GM23248 (cell line): ENCODE results near the gene COL9A3. TPM values are rescaled to one million over a fixed set of nuclear protein-coding genes. Genes with fewer than 3 reads are reported as not detected.

ENCODE experiments used
- DNase-seq: peaks from one replicate; pipeline ENCODE4 v3.0.0-alpha.2; 2015
- H2AFZ ChIP-seq: fragments of 200-600 bp; sonication (generic); 2 replicates; pipeline ENCODE4 v1.6.1; 2016; ENCODE audit warnings: antibody characterized with exemption
- H3F3A ChIP-seq: fragments of 200-600 bp; sonication (generic); 2 replicates; pipeline ENCODE4 v1.6.1; 2016; ENCODE audit warnings: mild to moderate bottlenecking, antibody characterized with exemption, mixed run types; ENCODE audit not compliant: insufficient read depth
- H3K27ac ChIP-seq: fragments of 200-600 bp; sonication (generic); 2 replicates; pipeline ENCODE4 v1.5.1; 2016; ENCODE audit warnings: mild to moderate bottlenecking
- H3K27me3 ChIP-seq: fragments of 200-600 bp; sonication (generic); replicated peaks from 2 replicates; pipeline ENCODE4 v1.6.1; 2016; ENCODE audit warnings: mild to moderate bottlenecking; ENCODE audit not compliant: insufficient read depth
- H3K36me3 ChIP-seq: fragments of 200-600 bp; sonication (generic); 2 replicates; pipeline ENCODE4 v1.6.1; 2016; ENCODE audit warnings: low read depth, mild to moderate bottlenecking
- H3K4me1 ChIP-seq: fragments of 200-600 bp; sonication (generic); 2 replicates; pipeline ENCODE4 v1.6.1; 2016; ENCODE audit warnings: mild to moderate bottlenecking; ENCODE audit not compliant: insufficient read depth
- H3K4me2 ChIP-seq: fragments of 200-600 bp; sonication (generic); one replicate; pipeline ENCODE4 v1.6.1; 2016; ENCODE audit warnings: mild to moderate bottlenecking; ENCODE audit not compliant: unreplicated experiment
- H3K4me3 ChIP-seq: fragments of 200-600 bp; sonication (generic); 2 replicates; pipeline ENCODE4 v1.5.1; 2016; ENCODE audit warnings: mild to moderate bottlenecking
- H3K79me2 ChIP-seq: fragments of 200-600 bp; sonication (generic); 2 replicates; pipeline ENCODE4 v1.6.1; 2016; ENCODE audit warnings: mild to moderate bottlenecking; ENCODE audit not compliant: insufficient read depth
- H3K9ac ChIP-seq: fragments of 200-600 bp; sonication (generic); 2 replicates; pipeline ENCODE4 v1.6.1; 2016; ENCODE audit warnings: mild to moderate bottlenecking
- H3K9me2 ChIP-seq: fragments of 200-600 bp; sonication (generic); 2 replicates; pipeline ENCODE4 v1.6.1; 2016; ENCODE audit warnings: mixed run types, mild to moderate bottlenecking, moderate library complexity; ENCODE audit not compliant: insufficient read depth
- H3K9me3 ChIP-seq: fragments of 200-600 bp; sonication (generic); one replicate; pipeline ENCODE4 v1.6.1; 2017; ENCODE audit warnings: low read depth
- H4K20me1 ChIP-seq: fragments of 200-600 bp; sonication (generic); 2 replicates; pipeline ENCODE4 v1.6.0; 2016; ENCODE audit not compliant: insufficient read depth
- EZH2 ChIP-seq: fragments of 200-600 bp; sonication (generic); IDR thresholded peaks from 2 replicates; pipeline ENCODE4 v1.6.1; 2018; ENCODE audit warnings: antibody characterized with exemption, mild to moderate bottlenecking; ENCODE audit not compliant: insufficient read depth, poor library complexity, severe bottlenecking
- EZH2phosphoT487 ChIP-seq: fragments of 200-600 bp; sonication (generic); IDR thresholded peaks from 2 replicates; pipeline ENCODE4 v1.6.1; 2018; ENCODE audit warnings: antibody characterized with exemption, moderate library complexity, mild to moderate bottlenecking, low read depth; ENCODE audit not compliant: insufficient read depth
- WGBS, 2 experiments: methylation state at CpG; one replicate each; pipeline ENCODE4 v1.1.6; 2015 to 2017; ENCODE audit warnings: low lambda C conversion rate in 2 of 2, low coverage in 1 of 2; ENCODE audit errors: missing lambda C conversion rate in 2 of 2; 5-methylcytosine and 5-hydroxymethylcytosine counted together
- in situ Hi-C: fragments of 300-500 bp; cut with MboI; formaldehyde crosslinking; loops from 2 replicates; pipeline ENCODE4 v1.15.0; 2020
- polyA plus RNA-seq: library from polyadenylated mRNA; unstranded; fragments of >200 nt; fragmentation: Nextera tagmentation; extraction: Ambion mirVana; gene quantifications from 2 replicates; pipeline ENCODE4 v1.2.1, GENCODE V29; 2016
- total RNA-seq: library from RNA; depleted of rRNA; stranded (reverse); fragments of >200 nt; shearing (Covaris generic); gene quantifications from 2 replicates; pipeline ENCODE4 v1.2.3, GENCODE V29; 2014

The COL9A3 gene
- total and polyA plus RNA-seq, 2 experiments from 2014 or later = 0.25 TPM; not detected in 1

DNA sequence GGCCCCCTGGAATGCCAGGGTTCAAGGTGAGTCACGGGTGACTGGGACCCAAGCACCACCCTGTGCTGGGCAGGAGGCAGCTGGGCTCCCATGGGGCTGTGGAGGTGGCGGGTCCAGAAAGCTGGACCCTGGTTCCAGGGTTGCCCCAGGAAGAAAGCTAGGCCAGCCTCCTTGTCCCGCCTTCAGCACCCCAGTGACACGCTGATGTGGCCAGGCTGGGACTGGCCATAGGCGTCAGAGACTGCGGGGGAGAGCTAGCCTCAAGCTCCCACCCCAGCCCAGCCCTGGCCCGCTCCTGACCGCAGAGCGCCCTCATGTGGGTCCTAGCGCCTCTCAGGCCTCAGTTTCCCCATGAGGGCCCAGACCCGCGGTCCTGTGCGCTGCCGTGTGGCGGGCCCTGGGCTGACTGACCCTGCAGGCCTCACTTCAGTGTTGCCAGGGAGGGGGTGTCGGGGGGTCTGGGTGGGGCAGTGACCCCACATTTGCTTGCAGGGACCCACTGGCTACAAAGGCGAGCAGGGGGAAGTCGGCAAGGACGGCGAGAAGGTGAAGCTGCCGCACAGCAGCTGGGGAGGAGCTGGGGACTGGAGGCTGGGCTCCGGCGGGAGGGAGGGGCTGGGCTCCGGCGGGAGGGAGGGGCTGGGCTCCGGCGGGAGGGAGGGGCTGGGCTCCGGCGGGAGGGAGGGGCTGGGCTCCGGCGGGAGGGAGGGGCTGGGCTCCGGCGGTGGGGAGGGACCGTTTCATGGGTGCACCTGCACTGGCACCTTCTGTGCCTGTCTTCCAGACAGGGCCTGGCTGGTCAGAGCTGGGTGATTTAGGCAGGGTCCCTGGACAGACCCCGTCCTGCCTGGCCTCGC, 7.9 kb downstream of the COL9A3 start:
- WGBS, 2 experiments = 38 to 69% methylated on average over 15 to 36 of the region's 36 CpGs
- TF ChIP-seq EZH2 = no peak
- no peak for TF ChIP-seq EZH2phosphoT487
- no peak overlapping the region for H3K4me3 ChIP-seq
- H3K9ac ChIP-seq = no peak overlapping the region
- H3F3A ChIP-seq = 0 out of 2 replicates have a peak, but pooled peaks cover 3% of the 10 kb centered on the region
- H2AFZ ChIP-seq = no peak overlapping the region
- DNase-seq = peak; percentile 30
- H3K4me2 ChIP-seq = no peak overlapping the region
- in situ Hi-C loops = no loop called here
- no peaks in the 10 kb centered on the region for H3K27me3 ChIP-seq
- no peaks in the 10 kb centered on the region for H3K79me2 ChIP-seq
- no peaks in the 10 kb centered on the region for H3K9me2 ChIP-seq
- no peaks in the 10 kb centered on the region for H4K20me1 ChIP-seq
- no peak overlapping the region for H3K27ac ChIP-seq
- no peaks in the 10 kb centered on the region for H3K9me3 ChIP-seq
- no peaks in the 10 kb centered on the region for H3K4me1 ChIP-seq
- no peaks in the 10 kb centered on the region for H3K36me3 ChIP-seq

- no peak for DNase-seq
- Histone ChIP-seq H2AFZ (no peak overlapping the region), H3K4me1 (no peaks in the 10 kb centered on the region), H3K9me2 (no peaks in the 10 kb centered on the region), H4K20me1 (no peaks in the 10 kb centered on the region), H3K36me3 (no peaks in the 10 kb centered on the region), H3K79me2 (no peaks in the 10 kb centered on the region), H3K4me2 (no peak overlapping the region), H3K27me3 (no peaks in the 10 kb centered on the region), H3F3A (0 out of 2 replicates have a peak, but pooled peaks cover 3% of the 10 kb centered on the region), H3K9ac (no peak overlapping the region), H3K9me3 (no peaks in the 10 kb centered on the region), H3K27ac (no peak overlapping the region), H3K4me3 (no peak overlapping the region)
- in situ Hi-C loops = no loop called here
- whole genome bisulfite sequencing, 2 experiments = 72 to 73% methylated on average over 21 to 22 of the region's 22 CpGs
- no peak for TF ChIP-seq EZH2
- no peak for TF ChIP-seq EZH2phosphoT487
These were observed 8.6 kb downstream of the COL9A3 start for GRCh38 chr20:62825333-62825985.

DNA sequence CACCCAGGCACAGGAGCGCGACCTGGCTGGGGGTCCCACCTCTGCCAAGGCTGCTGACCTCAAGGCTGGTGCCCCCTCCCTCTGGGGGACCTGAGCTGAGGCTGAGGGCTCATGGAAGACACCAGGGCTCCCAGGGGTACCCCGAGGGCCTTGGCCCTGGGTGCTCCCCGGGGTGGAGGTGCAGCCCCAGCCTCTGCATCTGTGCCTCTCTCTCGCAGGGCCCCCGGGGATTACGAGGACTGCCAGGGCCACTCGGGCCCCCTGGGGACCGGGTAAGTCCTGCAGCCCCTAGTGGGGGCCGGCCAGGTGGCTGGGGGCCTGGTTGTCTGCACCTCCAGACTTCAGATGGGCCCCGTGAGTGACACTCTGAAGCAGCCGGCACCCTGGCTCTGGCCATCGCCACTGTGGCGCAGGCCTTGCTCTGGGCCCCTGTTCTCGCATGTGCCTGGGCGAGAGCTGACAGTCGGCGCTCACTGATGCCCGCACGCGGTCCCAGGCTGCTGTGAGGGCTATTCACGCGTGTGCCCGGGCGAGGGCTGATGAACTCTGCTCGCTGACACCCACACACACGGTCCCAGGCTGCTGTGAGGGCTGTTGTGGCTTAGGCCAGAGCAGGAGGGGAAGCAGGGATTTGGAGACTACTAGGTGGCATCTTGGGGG, 9.3 kb downstream of the COL9A3 start:
- 0 out of 2 replicates have a peak, but pooled peaks cover 3% of the 10 kb centered on the region for H3F3A ChIP-seq
- WGBS, 2 experiments = 70 to 77% methylated on average over 26 to 27 of the region's 27 CpGs

GRCh38 chr20:62826646-62827310, 9.9 kb downstream of the COL9A3 start:
- no peaks in the 10 kb centered on the region for H3K36me3 ChIP-seq
- H3K79me2 ChIP-seq = no peaks in the 10 kb centered on the region
- H3K4me2 ChIP-seq = no peak overlapping the region
- no peaks in the 10 kb centered on the region for H4K20me1 ChIP-seq
- H3K27me3 ChIP-seq = no peaks in the 10 kb centered on the region
- H2AFZ ChIP-seq = no peak overlapping the region
- H3K27ac ChIP-seq = no peak overlapping the region
- no peaks in the 10 kb centered on the region for H3K4me1 ChIP-seq
- no peak for DNase-seq
- no peak overlapping the region for H3K9ac ChIP-seq
- H3K9me2 ChIP-seq = no peaks in the 10 kb centered on the region
- 83 to 84% methylated on average over 23 to 24 of the region's 24 CpGs for WGBS, 2 experiments
- no peak for TF ChIP-seq EZH2
- TF ChIP-seq EZH2phosphoT487 = no peak
- no peak overlapping the region for H3K4me3 ChIP-seq
- H3F3A ChIP-seq = 0 out of 2 replicates have a peak, but pooled peaks cover 3% of the 10 kb centered on the region
- in situ Hi-C loops = no loop called here
- no peaks in the 10 kb centered on the region for H3K9me3 ChIP-seq

More for the DNA sequence above, 9.3 kb downstream of the COL9A3 start:
- Histone ChIP-seq H3K79me2 (no peaks in the 10 kb centered on the region), H3K4me2 (no peak overlapping the region), H3K4me1 (no peaks in the 10 kb centered on the region), H3K36me3 (no peaks in the 10 kb centered on the region), H3K27ac (no peak overlapping the region), H3K4me3 (no peak overlapping the region), H3K27me3 (no peaks in the 10 kb centered on the region), H3K9ac (no peak overlapping the region), H4K20me1 (no peaks in the 10 kb centered on the region), H2AFZ (no peak overlapping the region), H3K9me3 (no peaks in the 10 kb centered on the region), H3K9me2 (no peaks in the 10 kb centered on the region)
- TF ChIP-seq EZH2 (no peak), EZH2phosphoT487 (no peak)
- in situ Hi-C loops = no loop called here
- DNase-seq = no peak
